H9 (cell line): ENCODE measurements around the gene GIPC3. TPM values are rescaled to one million over a fixed set of nuclear protein-coding genes. Genes with fewer than 3 reads are reported as not detected.
A peak's percentile ranks its signal among the peaks of the same experiment; 100 is the strongest.

ENCODE experiments used
- DNase-seq: peaks from one replicate; pipeline ENCODE4 v3.0.0-alpha.2; 2017
- H2AFZ ChIP-seq: one replicate; pipeline ENCODE4 v1.6.1; 2013; ENCODE audit warnings: mild to moderate bottlenecking, low read length, control low read depth, moderate library complexity
- H2AK5ac ChIP-seq: 2 replicates; pipeline ENCODE4 v1.6.1; 2013; ENCODE audit warnings: low read length, control low read depth, mixed read lengths; ENCODE audit not compliant: insufficient read length
- H2BK120ac ChIP-seq: one replicate; pipeline ENCODE4 v1.6.1; 2013; ENCODE audit warnings: low read depth, mild to moderate bottlenecking, low read length, control low read depth, inconsistent platforms; ENCODE audit not compliant: poor library complexity, severe bottlenecking
- H2BK12ac ChIP-seq: 2 replicates; pipeline ENCODE4 v1.6.1; 2013; ENCODE audit warnings: low read length, control low read depth, mixed read lengths, low read depth; ENCODE audit not compliant: insufficient read length
- H2BK15ac ChIP-seq: 2 replicates; pipeline ENCODE4 v1.6.1; 2013; ENCODE audit warnings: low read depth, low read length, control low read depth
- H2BK20ac ChIP-seq: one replicate; pipeline ENCODE4 v1.6.1; 2013; ENCODE audit warnings: low read depth, mild to moderate bottlenecking, low read length, control low read depth, inconsistent platforms; ENCODE audit not compliant: poor library complexity, severe bottlenecking
- H2BK5ac ChIP-seq: 2 replicates; pipeline ENCODE4 v1.6.1; 2013; ENCODE audit warnings: low read length, control low read depth, mixed read lengths; ENCODE audit not compliant: insufficient read length
- H3K14ac ChIP-seq: 2 replicates; pipeline ENCODE4 v1.6.1; 2013; ENCODE audit warnings: low read length, control low read depth; ENCODE audit not compliant: insufficient read depth
- H3K18ac ChIP-seq: 2 replicates; pipeline ENCODE4 v1.6.1; 2013; ENCODE audit warnings: low read depth, mild to moderate bottlenecking, mixed read lengths, low read length, control low read depth; ENCODE audit not compliant: insufficient read length
- H3K23ac ChIP-seq: 2 replicates; pipeline ENCODE4 v1.6.1; 2013; ENCODE audit warnings: low read length, control low read depth, mixed read lengths, low read depth; ENCODE audit not compliant: insufficient read length
- H3K23me2 ChIP-seq: 2 replicates; pipeline ENCODE4 v1.6.1; 2013; ENCODE audit warnings: low read depth, mild to moderate bottlenecking, mixed read lengths, low read length, control low read depth; ENCODE audit not compliant: insufficient read length, poor library complexity, severe bottlenecking
- H3K27ac ChIP-seq: 2 replicates; pipeline ENCODE4 v1.5.1; 2013; ENCODE audit warnings: low read length, control low read depth, mixed read lengths, low read depth; ENCODE audit not compliant: insufficient read length
- H3K27me3 ChIP-seq: 2 replicates; pipeline ENCODE4 v1.6.1; 2013; ENCODE audit warnings: low read length, control low read depth, inconsistent platforms; ENCODE audit not compliant: insufficient read depth
- H3K4ac ChIP-seq: 2 replicates; pipeline ENCODE4 v1.6.1; 2013; ENCODE audit warnings: low read depth, mild to moderate bottlenecking, control low read depth, inconsistent platforms, low read length, moderate library complexity
- H3K4me1 ChIP-seq: 2 replicates; pipeline ENCODE4 v1.6.1; 2013; ENCODE audit warnings: low read length, control low read depth, inconsistent platforms; ENCODE audit not compliant: insufficient read depth
- H3K4me2 ChIP-seq: 2 replicates; pipeline ENCODE4 v1.6.1; 2013; ENCODE audit warnings: low read length, control low read depth, mixed read lengths; ENCODE audit not compliant: insufficient read length, insufficient read depth
- H3K56ac ChIP-seq: 2 replicates; pipeline ENCODE4 v1.6.1; 2013; ENCODE audit warnings: low read depth, mild to moderate bottlenecking, mixed read lengths, low read length, control low read depth; ENCODE audit not compliant: insufficient read length
- H3K79me1 ChIP-seq: 2 replicates; pipeline ENCODE4 v1.6.1; 2013; ENCODE audit warnings: low read depth, mild to moderate bottlenecking, moderate library complexity, low read length, control low read depth, inconsistent platforms; ENCODE audit not compliant: insufficient read depth, poor library complexity, severe bottlenecking
- H3K79me2 ChIP-seq: 2 replicates; pipeline ENCODE4 v1.6.1; 2013; ENCODE audit warnings: low read length, control low read depth, inconsistent platforms; ENCODE audit not compliant: insufficient read depth
- H3K9ac ChIP-seq: 2 replicates; pipeline ENCODE4 v1.6.1; 2013; ENCODE audit warnings: low read length, control low read depth, mixed read lengths; ENCODE audit not compliant: insufficient read length; ENCODE audit errors: extremely low read depth
- H3K9me3 ChIP-seq: one replicate; pipeline ENCODE4 v1.6.1; 2013; ENCODE audit warnings: low read depth, low read length, inconsistent platforms; ENCODE audit not compliant: control insufficient read depth
- H3T11ph ChIP-seq: one replicate; pipeline ENCODE4 v1.6.1; 2013; ENCODE audit warnings: mild to moderate bottlenecking, low read length, control low read depth, inconsistent platforms
- H4K20me1 ChIP-seq: one replicate; pipeline ENCODE4 v1.6.1; 2013; ENCODE audit not compliant: control insufficient read depth, insufficient read length, insufficient read depth
- H4K5ac ChIP-seq: 2 replicates; pipeline ENCODE4 v1.6.1; 2013; ENCODE audit warnings: low read depth, mild to moderate bottlenecking, mixed read lengths, low read length, control low read depth; ENCODE audit not compliant: insufficient read length
- H4K8ac ChIP-seq: replicated peaks from 2 replicates; pipeline ENCODE4 v1.6.1; 2013; ENCODE audit warnings: low read length, control low read depth, mixed read lengths, low read depth; ENCODE audit not compliant: insufficient read length
- H4K91ac ChIP-seq: 2 replicates; pipeline ENCODE4 v1.6.1; 2013; ENCODE audit warnings: low read depth, mild to moderate bottlenecking, moderate library complexity, mixed read lengths, low read length, control low read depth; ENCODE audit not compliant: insufficient read length
- H3K27ac Mint-ChIP-seq, 3 experiments: 2 replicates in 2 of 3; 3 replicates in 1 of 3; pipeline ENCODE4 v1.8.0; 2020 to 2021; ENCODE audit warnings: mixed read lengths in 3 of 3, mild to moderate bottlenecking in 1 of 3, moderate library complexity in 1 of 3
- H3K27me3 Mint-ChIP-seq: 2 replicates; pipeline ENCODE4 v1.8.0; 2021; ENCODE audit warnings: low read depth, mild to moderate bottlenecking, moderate library complexity, mixed read lengths
- H3K36me3 Mint-ChIP-seq, 3 experiments: 2 replicates in 2 of 3; 3 replicates in 1 of 3; pipeline ENCODE4 v1.8.0; 2020 to 2021; ENCODE audit warnings: low read depth in 3 of 3, mixed read lengths in 3 of 3; ENCODE audit not compliant: insufficient read depth in 1 of 3
- H3K4me1 Mint-ChIP-seq, 2 experiments: 2 replicates each; pipeline ENCODE4 v1.8.0; 2020; ENCODE audit warnings: mixed read lengths in 2 of 2
- H3K4me3 Mint-ChIP-seq, 2 experiments: 2 replicates in 1 of 2; 3 replicates in 1 of 2; pipeline ENCODE4 v1.8.0; 2020 to 2021; ENCODE audit warnings: mild to moderate bottlenecking in 2 of 2, mixed read lengths in 2 of 2, moderate library complexity in 1 of 2
- H3K9me3 Mint-ChIP-seq, 2 experiments: 2 replicates in 1 of 2; 3 replicates in 1 of 2; pipeline ENCODE4 v1.8.0; 2020; ENCODE audit warnings: mild to moderate bottlenecking in 2 of 2, mixed read lengths in 2 of 2, moderate library complexity in 1 of 2
- CTCF ChIP-seq: fragments of 200-600 bp; sonication (generic); conservative IDR thresholded peaks from 3 replicates; pipeline ENCODE4 v1.8.0; 2021; ENCODE audit warnings: antibody characterized with exemption, mild to moderate bottlenecking
- WGBS: extraction: QIAGEN DNeasy Blood & Tissue Kit; methylation state at CpG from one replicate; pipeline ENCODE4 v1.1.7; 2013; ENCODE audit warnings: missing lambda C conversion rate, low lambda C conversion rate, mixed read lengths; ENCODE audit not compliant: insufficient read length; ENCODE audit errors: extremely low coverage; 5-methylcytosine and 5-hydroxymethylcytosine counted together
- total RNA-seq: library from RNA; stranded (reverse); gene quantifications from 2 replicates; pipeline ENCODE4 v1.2.1, GENCODE V29; 2021

The GIPC3 gene
- total RNA-seq, 1 experiment from 2014 or later = 1.6 TPM

DNA sequence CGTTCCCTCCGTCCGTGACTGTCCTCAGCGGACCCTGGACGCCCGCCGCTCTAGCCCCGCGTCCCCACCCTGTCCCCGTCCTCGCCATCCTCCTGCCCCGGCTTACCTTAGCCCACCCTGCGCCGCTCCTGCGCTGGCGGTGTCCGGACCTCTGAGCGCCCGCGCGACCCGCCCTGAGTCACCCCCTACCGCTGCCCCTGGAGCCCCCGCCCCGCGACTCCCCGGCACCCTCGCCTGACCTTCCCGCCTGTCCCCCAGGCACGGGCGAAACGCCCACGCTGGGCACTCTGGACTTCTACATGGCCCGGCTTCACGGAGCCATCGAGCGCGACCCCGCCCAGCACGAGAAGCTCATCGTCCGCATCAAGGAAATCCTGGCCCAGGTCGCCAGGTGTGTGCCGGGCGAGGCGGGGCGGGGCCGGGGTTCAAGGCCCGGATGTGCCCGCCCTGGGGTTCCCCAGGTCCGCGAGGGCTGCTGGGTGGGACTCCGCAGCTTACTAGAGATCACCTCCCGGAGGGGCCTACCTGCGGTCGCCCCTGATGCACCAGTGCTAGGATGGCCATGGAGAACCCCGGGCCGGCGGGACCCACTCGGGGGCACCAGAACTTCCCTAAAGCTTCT, 7.4 kb upstream of the GIPC3 start:
- Histone ChIP-seq H3K4ac (no peak overlapping the region), H3K9ac (no peak overlapping the region), H3K14ac (no peak overlapping the region), H3K56ac (no peak overlapping the region), H3K18ac (no peak overlapping the region), H4K8ac (no peak overlapping the region), H2BK12ac (no peak overlapping the region), H3K79me2 (no peaks in the 10 kb centered on the region), H3K27me3 (no peaks in the 10 kb centered on the region; the same call in 1 of the 2 replicates), H2AFZ (no peak overlapping the region), H3K9me3 (no peaks in the 10 kb centered on the region), H3K4me1 (no peaks in the 10 kb centered on the region), H3K27ac (no peak overlapping the region), H2AK5ac (no peak overlapping the region), H3K23me2 (peaks cover 13% of the 10 kb centered on the region), H3K23ac (no peak overlapping the region), H3K4me2 (peak overlapping the region; percentile 19), H2BK20ac (no peak overlapping the region), H3T11ph (no peak overlapping the region), H2BK120ac (no peak overlapping the region), H2BK15ac (no peak overlapping the region), H4K5ac (no peak overlapping the region), H4K20me1 (no peaks in the 10 kb centered on the region), H2BK5ac (no peak overlapping the region), H3K79me1 (no peaks in the 10 kb centered on the region), H4K91ac (no peak overlapping the region)
- peak overlapping the region in 1 of 3 experiments; percentile 89; a peak in 1 of 7 replicates for H3K27ac Mint-ChIP-seq
- TF ChIP-seq CTCF = no peak
- peaks cover 27% of the 10 kb centered on the region for H3K27me3 Mint-ChIP-seq
- no CpG with 5 or more reads among the region's 60 CpGs for WGBS
- peaks cover 8 to 10% (median 9%) of the 10 kb centered on the region in 3 experiments for H3K36me3 Mint-ChIP-seq
- peak; percentile 86 for DNase-seq
- peak overlapping the region; percentile 73 to 74; a peak in 4 of 5 replicates for H3K4me3 Mint-ChIP-seq
- H3K4me1 Mint-ChIP-seq = peaks cover 9 to 18% of the 10 kb centered on the region in 2 experiments
- H3K9me3 Mint-ChIP-seq = no peaks in the 10 kb centered on the region; a peak in 1 of 5 replicates
